ENCODE data around the gene MORN1.

DNA sequence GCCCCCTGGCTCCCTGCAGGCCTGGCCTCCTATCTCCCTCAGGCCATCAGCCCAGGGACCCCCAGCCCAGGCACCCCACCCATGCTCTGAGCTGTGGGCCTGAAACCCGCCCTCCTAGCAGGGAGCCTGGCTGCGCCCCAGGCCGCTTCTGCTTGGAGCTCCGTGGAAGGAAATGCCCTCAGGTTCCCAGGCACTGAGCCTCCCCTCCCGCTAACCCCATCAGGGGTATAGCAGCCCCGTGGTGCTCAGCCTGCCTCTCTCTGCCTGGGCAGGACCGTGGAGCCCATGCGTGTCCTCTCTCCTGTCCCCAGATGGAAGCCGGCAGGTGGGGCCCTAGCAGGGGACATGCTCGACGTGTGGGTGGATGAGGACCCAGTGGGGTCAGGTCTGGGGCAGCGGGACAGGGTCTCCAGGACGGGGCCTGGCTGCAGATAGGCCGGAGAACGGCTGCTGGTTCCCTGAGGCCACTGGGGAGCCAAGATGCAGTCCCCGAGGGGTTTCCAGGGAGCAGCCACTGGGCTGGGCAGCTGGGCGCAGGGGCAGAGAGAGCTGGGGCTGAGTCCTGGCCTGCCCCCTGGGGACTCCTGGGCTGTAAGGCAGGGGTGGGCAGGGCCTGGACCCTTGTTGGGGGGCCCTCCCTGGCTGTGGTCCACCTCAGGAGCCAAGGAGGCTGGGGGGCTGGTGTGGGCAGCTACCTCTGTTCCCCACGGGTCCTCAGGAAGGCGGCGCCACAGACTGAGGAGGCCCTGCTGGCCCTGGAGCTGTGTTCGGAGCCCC lies 75.5 kb downstream of the MORN1 start:
- no peak for TF ChIP-seq POLR2A (IDR thresholded peaks at IDR 0.05)
- TF ChIP-seq, protein P1, sequence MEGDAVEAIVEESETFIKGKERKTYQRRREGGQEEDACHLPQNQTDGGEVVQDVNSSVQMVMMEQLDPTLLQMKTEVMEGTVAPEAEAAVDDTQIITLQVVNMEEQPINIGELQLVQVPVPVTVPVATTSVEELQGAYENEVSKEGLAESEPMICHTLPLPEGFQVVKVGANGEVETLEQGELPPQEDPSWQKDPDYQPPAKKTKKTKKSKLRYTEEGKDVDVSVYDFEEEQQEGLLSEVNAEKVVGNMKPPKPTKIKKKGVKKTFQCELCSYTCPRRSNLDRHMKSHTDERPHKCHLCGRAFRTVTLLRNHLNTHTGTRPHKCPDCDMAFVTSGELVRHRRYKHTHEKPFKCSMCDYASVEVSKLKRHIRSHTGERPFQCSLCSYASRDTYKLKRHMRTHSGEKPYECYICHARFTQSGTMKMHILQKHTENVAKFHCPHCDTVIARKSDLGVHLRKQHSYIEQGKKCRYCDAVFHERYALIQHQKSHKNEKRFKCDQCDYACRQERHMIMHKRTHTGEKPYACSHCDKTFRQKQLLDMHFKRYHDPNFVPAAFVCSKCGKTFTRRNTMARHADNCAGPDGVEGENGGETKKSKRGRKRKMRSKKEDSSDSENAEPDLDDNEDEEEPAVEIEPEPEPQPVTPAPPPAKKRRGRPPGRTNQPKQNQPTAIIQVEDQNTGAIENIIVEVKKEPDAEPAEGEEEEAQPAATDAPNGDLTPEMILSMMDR (IDR thresholded peaks at IDR 0.05) = no peak

Data from right lobe of liver (tissue), 4 donors.